GM19238 (cell line): ENCODE measurements around the gene COLEC11.

Source experiments
- DNase-seq: peaks from one replicate; pipeline ENCODE4 v3.0.0; 2011; ENCODE audit warnings: low spot score; ENCODE audit not compliant: insufficient read length

Gene COLEC11

DNA sequence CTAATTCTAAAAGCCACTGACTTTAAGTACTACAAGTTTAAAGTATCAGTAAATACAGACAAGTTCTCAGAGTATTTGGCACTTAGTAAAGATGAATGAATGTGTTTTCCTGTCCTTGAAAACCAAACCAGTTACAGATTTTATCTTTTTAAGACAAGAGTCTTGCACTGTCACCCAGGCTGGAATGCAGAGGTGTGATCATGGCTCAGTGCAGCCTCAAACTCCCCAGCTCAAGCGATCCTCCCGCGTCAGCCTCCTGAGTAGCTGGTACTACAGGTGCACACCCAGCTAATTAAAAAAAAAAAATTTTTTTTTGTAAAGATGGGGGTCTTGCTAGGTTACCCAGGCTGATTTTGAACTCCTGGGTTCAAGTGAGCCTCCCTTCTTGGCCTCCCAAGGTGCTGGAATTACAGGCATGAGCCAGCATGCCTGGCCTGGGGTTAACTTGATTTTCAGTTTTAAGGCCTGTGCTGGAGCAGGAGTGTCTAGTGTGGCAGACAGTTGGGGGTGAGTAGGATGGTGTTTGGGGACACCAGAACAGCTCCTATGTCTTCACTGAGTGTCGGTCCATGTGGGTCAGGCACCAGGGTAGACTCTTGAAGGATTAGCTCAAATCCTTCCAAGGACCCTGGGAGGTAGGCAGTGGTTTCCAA, 10.2 kb upstream of the COLEC11 start:
- no peak for DNase-seq

DNA sequence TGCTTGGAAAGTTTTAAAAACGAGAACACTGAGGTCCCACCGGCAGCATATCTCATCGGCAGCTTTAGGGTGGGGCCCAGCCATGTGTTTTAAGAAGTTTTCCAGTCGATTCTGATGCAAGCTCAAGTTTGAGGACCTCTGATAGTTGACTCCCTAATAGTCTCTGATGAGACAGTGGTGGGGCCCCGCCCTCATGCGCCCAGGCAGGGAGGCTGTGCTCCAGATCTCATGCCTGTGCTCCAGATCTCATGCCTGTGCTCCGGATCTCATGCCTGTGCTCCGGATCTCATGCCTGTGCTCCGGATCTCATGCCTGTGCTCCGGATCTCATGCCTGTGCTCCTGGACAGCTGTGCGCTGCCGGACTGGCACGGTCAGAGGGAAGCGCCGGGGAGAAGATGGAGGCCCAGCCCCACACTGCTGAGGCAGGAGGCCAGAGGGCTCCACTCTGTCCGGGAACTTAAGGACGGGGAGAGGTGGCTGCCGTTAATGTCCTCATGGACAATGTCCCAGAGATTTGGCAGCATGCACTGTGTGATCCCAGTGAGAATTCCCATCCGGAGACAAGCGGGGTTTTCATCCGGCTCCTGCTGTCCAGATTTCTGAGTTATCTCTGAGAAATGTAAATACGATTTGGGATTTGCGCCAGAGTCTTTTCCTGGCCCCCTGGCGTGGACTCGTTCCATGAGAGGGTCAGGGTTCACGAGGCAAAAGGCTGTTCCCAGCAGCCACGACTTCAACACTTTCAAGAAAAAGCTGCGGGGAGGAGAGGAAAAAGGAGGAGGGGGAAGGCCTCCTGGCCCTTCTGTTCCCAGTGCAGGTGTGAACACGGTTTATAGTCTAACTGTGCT, 9.4 kb upstream of the COLEC11 start:
- no peak for DNase-seq

DNA sequence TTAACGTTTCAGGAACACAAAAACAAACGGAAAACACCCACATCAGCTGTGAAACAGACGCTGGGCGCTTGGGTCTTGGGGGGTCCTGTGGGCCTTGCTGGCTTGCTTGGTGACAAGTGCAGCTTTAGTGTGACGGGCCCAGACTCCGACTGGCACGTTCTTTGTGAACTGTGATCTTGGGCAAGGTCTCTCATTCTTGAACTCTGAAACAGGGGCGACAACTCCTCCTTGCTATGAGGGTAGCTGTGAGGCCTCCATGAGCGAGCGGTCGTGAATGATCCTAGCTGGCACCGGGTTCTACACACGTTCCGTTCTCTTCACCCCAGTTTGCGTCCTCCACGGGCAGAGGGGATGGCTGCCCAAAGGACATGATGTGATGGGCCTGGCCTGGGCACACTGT, 8.7 kb upstream of the COLEC11 start:
- no peak for DNase-seq

DNA sequence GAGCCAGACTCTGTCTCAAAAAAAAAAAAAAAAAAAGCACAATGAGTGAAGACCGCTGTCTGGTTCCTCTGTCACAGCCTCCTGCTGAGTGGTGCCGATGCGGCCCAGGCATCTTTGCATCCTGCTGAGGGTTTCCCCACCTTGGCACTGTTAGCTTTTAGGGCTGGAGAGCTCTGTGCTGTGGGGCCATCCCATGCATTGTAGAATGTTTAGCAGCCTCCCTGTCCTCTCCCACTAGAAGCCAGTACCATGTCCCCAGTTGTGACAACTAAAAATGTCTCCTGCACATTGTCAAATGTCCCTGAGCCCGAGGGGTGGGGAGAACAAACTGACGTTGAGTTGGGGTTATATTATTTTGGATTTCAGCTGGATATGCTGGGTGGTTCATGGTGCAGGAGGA, 7.9 kb upstream of the COLEC11 start:
- no peak for DNase-seq

DNA sequence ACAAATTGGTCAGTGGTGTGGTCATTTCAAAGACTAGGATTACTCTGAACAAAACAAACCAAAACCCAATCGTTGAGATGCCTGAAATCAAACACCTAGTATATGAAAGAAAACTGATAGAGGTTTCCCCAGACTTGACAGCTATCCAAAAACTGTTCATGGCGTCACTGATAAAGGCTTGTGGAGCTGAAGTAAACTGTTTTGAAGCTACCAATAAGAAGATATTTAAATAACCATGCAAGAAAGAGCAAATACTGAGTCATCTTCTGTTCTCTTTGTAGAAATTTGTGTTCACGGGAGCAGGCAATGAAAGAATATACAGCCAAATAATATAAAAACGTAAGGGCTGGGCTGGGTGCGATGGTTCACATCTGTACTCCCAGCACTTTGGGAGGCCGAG, 7.5 kb upstream of the COLEC11 start:
- DNase-seq = no peak

DNA sequence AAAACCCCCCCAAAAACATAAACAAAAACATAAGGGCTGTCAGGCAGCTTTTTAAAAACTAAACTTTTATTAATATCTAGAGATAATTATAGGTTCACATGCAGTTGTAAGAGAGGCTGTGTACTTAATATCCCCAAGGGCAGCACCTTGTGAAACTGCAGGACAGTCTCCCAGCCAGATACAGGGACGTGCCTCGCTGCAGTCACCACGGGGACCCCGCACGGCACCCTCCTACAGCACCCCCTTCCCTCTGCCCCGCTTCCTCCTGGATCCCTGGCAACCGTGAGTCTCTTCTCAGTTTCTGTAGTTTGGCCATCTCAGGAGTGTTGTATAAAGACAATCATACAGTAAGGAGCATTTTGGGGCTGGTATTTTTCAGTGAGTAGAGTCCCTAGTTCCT, 6.8 kb upstream of the COLEC11 start:
- DNase-seq = no peak

DNA sequence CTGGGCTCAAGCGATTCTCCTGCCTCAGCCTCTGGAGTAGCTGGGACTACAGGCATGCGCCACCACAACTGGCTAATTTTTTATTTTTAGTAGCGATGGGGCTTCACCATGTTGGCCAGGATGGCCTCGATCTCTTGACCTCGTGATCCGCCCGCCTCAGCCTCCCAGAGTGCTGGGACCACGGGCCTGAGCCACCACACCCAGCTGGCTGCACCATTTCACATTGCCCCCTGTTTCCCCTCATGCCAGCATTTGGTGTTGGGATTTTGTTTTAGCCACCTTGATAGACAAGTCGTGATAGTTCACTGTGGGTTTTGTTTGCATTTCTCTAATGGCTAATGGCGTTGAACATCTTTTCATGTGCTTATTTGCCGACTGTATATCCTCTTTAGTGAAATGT, 5.8 kb upstream of the COLEC11 start:
- no peak for DNase-seq

DNA sequence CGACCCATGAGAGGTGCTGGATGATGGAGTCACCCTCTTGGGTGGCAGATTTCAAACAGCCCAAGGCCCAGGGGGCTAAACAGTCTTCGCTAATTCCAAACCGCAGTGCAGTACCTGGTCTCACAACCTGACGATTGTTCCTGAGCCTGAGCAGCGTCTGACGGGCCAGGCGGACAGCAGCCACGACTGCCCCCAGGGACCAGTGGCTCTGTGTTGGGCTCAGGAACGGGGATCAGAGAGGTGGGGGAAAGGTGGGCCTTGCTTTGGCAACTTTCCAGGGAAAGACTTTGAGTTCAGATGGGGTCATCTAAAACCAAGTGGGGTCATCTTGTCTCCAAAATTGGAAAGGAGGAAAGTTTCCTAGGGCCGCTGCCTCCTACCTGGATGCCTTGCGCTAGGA, 492 bp downstream of the COLEC11 start:
- DNase-seq = no peak

DNA sequence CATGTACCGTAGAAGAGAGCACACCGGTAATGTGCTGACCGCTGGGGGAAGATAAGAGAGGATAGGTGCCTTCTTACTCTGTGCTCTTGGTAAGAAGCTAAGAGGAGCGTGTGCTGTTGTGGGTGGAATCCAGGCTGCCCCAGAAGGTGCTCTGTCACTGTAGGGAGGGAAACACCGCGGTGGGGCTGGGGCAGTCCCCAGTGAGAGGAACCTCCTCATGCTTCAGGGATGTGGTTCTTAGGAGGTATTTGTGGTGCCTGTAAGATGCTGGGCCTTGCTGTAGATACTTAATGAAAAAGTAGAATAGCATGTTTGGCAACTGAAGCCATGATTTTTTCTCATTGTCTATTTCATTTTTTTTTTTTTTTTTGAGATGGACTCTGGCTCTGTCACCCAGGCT, 1.1 kb downstream of the COLEC11 start:
- DNase-seq = no peak

DNA sequence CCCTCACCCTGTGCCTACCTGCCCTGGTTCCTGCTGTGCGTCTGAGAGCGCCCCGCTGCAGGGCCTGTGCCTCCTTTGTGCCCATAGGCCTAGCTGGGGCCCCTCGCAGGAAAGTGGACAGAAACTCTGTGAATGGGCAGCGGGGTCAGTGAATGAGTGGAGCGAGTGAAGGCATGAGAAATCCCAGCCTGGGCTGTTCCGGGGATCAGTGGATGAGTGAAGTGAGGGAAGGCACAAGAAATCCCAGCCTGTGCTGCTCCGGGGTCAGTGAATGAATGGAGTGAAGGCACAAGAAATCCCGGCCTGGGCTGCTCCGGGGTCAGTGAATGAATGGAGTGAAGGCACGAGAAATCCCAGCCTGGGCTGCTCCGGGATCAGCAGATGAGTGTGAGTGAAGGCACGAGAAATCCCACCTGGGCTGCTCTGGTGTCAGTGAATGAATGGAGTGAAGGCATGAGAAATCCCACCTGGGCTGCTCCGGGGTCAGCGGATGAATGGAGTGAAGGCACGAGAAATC, 2.0 kb downstream of the COLEC11 start:
- no peak for DNase-seq

DNA sequence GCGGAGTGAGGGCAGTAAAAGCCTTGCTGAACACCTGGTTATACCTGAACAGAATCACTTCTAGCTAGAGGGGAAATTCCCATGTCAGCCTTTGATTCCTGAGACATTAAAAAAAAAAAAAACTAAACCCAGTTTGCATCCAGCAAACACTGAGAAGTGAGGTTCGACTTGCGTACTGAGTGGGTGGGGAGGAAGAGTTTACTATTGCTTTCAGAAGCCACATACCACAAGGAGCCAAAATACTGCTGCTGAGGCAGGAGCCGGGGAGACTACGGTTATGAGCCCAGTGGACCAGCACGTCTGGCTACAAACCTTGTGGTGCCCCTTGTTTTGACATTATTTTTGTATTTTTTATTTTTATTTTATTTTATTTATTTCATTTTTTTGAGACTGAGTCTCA, 2.7 kb downstream of the COLEC11 start:
- DNase-seq = no peak

DNA sequence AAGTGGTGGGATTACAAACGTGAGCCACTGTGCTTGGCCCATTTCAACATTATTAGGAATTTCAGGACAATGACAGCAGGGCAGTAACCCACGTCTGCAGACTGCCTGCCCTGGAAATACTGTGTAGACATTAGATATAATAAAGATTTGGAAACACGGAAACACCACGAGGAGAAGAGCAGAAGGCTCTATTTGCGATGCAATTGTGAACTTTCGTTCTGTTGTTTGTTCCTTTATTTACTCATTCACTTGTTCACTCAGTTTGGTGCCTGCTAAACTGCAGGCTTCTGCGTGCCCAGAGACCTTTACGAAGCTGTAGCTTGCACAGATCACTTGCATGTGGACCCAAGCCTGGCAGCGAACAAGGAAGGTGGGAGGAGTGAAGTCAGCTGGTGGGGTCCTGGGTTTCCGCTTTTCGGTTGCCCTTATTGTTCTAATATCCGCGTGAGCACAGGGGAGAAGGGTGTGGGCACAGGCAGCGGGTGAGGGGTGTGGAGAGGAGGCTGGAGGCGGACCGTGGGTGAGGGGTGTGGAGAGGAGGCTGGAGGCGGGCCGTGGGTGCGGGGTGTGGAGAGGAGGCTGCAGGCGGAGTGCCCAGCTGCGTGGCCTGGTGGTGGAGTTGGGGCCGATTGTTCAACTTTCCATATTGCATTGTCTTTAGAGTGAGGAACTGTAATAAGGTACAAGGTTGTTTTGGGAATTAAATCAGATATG, 3.4 kb downstream of the COLEC11 start:
- no peak for DNase-seq

DNA sequence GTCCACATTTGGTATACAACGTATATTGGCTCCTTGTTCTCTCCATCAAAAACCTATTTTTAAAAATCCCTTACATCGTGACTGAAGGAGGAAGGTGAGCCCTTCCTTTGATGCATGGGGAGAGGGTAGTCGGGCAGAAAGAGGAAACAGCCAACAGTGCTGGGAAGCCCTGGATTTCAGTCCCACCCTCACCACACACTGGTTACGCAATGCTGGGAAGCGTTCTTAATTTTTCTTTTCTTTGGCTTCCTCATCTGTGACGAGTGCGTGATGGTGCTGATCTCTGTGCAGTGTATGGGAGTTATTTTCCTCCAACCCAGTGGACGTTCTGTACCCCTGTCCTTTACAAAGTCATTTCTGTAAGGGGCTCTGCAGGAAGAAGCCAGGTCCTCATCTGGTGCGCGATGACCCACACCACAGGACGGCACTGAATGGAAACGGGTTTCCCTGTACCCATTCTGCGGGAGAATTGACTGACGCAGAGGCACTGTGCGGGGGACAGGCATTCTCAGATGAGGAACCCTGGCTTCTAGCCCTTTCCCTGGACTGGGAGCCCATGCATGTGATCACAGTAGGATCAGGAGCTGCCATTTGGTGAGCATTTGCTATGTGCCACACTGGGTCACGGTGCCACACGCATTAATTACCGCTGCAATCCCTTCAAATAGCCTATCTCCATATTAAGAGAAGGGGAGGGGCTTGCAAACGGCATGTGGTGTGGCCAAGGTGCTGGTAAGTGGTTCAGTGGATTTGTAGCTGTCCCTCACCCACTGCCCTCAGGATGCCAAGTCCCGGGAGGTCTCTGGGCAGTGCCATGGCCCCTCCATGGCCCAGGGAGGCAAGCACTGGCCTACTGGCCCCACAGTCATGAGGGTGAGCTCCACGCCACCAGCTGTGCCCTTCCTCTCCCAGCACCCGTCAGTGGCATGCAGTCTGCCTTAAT, 4.3 kb downstream of the COLEC11 start:
- no peak for DNase-seq

DNA sequence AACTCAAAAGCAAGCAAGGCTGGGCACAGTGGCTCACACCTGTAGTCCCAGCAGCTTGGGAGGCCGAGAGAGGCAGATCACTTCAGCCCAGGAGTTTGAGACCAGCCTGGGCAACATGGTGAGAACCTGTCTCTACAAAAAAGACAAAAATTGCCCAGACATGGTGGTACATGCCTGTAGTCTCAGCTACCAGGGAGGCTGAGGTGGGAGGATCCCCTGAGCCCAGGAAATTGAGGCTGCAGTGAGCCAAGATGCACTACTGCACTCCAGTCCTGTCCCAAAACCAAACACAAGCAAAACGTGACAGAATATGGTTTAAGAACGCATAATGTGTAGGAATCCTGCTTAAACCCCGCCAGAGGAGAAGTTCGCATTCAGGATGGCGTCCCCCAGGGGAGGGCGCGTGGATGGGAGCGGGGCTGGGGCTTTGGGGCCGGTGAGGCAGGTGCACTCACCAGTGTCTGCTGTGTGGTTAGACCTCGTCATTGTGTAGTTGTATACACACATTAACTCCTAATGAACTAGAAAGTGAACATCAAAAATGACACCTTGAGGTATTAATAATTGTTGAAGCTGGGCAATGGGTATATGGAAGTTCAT, 5.4 kb downstream of the COLEC11 start:
- no peak for DNase-seq

DNA sequence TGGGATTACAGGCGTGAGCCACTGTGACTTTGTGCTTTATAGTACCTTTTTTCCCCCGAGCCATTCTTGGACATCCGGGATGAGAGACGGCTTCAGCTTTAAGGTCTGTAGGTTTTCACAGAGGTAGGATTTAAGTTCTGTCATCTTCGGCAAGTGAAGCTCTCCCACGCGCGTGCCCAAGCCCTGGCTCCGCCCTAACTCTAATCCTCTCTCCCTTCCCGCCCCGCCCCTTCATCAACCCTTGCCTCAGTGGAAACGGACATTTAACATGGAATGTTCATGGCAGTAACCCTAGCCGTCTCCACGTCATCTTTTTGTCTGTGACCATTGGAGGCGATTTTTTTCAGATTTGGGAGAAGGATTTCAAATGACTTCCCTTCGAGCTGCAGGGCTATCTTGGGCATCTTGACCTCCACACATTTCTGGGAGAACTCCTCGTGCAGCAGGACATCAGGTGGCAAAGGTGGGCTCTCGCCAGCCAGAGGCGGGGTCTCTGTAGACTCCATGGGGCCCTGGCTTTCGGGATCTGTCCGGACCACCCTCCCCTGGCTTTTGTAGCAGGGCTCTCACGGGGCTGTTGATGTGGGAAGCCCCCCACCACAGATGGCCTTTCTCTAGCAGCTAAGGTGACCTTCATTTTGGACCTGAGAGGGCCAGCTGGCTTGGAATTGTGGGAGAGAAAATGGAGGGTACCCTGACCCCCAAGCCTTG, 6.8 kb downstream of the COLEC11 start:
- no peak for DNase-seq

DNA sequence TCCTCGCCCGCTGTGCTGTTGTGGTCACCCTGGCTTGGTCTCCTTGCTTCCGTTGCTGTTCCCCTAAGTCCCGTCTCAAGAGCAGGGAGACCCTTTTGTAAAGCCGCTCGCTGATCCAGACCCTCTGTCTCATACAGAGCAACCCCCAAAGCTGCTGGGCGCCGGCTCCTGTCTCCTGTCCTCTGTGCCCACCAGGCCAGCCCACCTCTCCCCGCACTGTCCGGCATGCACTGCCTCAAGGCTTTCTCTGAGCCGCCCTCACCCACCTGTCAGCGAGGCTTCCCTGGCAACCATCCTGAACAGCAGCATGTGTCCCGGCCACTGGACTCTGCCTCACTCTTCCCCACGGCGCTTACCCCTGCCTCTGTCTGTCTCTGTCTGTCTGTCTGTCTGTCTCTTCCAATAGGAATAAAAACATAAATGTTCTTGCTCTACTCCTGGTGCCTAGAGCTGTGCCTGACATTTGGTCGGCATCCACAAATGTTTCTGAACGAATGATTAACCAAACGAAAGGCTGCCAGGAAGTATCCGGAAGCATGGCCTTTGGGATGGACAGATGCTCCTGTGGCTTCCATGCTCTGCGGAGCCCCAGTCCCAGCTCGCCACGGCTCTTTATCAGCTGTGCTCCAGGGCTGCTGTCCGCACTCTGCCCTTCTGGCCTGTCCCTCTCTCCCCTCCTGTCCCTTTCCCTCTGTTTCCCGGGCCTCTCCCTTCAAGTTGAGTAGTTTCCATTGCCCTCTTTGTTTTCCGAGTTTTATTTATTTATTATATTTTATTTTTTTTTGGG, 7.8 kb downstream of the COLEC11 start:
- no peak for DNase-seq

DNA sequence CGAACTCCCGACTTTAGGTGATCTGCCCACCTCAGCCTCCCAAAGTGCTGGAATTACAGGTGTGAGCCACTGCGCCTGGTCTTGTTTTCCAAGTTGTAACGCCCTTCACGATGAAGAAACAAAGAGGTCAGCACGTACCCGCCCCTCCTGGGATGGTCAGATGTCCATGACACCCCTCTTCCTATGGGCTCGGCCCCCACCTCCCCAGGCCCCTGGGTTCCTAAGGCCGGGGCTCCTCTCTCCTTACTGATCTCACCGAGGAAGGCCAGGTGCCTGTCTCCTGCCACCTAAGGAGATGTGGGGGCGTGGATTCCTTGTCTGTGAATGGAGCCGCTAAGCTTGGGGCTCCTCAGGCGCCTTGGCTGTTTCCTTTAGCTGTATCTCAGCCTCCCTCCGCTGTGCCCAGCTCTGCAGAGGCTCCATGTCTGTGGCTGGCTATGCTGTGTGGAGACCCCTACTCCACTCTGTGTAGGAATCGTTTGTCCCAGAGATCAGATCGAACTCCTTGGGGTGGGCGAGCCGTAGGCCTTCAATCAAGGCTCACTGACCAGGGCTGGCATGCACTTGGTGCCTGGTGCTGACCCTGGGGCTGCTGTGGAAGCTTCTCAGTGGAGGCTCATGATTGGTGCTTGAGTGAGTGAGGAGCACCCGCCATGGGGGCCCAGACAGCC, 8.8 kb downstream of the COLEC11 start:
- no peak for DNase-seq

DNA sequence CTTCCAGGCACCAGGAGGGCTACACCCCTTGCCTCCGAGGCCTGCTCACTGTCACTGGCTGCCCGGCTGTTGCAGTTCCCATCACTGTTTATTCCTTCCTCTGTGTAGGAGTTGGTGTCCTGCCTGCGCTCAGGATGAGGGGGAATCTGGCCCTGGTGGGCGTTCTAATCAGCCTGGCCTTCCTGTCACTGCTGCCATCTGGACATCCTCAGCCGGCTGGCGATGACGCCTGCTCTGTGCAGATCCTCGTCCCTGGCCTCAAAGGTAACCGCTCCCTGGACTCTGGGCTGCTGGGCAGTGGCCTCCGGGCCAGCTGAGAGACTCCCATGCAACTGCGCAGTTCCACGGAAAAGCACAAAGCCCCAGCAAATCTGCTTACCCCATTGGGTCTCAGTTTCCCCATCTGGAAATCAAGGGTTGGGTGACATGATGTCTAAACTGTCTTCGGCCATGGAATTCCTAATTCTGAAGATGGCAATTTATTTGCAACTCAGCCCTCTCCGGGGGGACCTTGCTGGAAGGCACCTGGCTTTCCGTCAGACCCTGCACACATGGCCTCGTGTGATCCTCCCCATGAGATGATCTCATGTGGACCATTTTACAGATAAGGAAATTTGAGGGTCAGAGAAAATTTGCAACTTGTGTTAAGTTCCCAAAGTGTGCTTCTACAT, 9.4 kb downstream of the COLEC11 start:
- DNase-seq = no peak
